Kidney epithelial cell (primary cell): ENCODE measurements around the gene ABHD12. TPM values are rescaled to one million over a fixed set of nuclear protein-coding genes. Genes with fewer than 3 reads are reported as not detected.

Source experiments
- DNase-seq: peaks from one replicate; pipeline ENCODE4 v3.0.0-alpha.2; 2010; ENCODE audit warnings: low read depth
- H3K27me3 ChIP-seq: 2 replicates; pipeline ENCODE4 v1.6.0; 2011; ENCODE audit warnings: low read length; ENCODE audit not compliant: control insufficient read depth, insufficient read depth
- H3K36me3 ChIP-seq: 2 replicates; pipeline ENCODE4 v1.5.1; 2011; ENCODE audit warnings: low read length; ENCODE audit not compliant: control insufficient read depth, insufficient read depth
- H3K4me3 ChIP-seq: 2 replicates; pipeline ENCODE4 v1.5.1; 2011; ENCODE audit warnings: low read depth, mild to moderate bottlenecking, control low read depth, low read length
- CTCF ChIP-seq: IDR thresholded peaks from 2 replicates; pipeline ENCODE4 v1.5.1; 2011; ENCODE audit warnings: mild to moderate bottlenecking, moderate library complexity, low read length, control low read depth, inconsistent platforms; ENCODE audit not compliant: insufficient read depth, poor library complexity, severe bottlenecking
- total RNA-seq: library from RNA; depleted of rRNA; stranded (reverse); fragments of >200 nt; gene quantifications from 2 replicates; pipeline ENCODE4 v1.2.3, GENCODE V29; 2015

The ABHD12 gene
- total RNA-seq, 1 donor from 2014 or later = 75.1 TPM

DNA sequence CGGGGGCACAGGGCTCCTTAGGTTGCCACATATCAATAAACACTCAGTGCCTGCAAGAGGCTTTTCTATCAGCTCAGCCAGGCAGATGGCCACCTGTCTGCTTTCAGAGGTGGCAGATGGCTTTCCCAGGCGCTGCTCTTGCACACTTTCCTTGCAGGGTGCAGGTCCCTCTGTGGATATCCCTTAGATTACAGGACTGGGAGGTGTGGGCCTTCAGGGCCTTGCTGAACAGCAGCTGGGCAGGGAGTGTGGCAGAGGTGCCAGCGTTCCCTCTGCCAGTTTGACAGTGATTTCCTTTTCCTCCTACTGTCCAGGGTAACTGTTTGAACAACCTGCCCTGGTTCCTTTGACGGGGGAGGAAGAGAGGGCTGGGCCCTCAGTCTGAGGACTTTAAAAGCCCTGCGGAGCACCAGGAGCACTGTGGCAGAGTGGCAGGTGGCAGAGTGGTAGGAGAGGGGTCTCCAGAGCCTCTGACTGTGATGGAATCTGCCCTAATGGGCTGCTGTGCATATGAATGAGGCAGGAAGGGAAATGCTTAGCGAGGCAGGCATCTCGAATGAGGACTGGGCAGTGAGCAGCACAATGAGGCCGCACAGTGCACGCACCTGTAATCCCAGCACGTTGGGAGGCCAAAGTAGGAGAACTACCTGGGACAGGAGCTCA is 34.2 kb downstream of the ABHD12 start:
- DNase-seq = no peak
- Histone ChIP-seq H3K36me3 (no peaks in the 10 kb centered on the region), H3K4me3 (no peak overlapping the region), H3K27me3 (no peaks in the 10 kb centered on the region)
- no peak for TF ChIP-seq CTCF

DNA sequence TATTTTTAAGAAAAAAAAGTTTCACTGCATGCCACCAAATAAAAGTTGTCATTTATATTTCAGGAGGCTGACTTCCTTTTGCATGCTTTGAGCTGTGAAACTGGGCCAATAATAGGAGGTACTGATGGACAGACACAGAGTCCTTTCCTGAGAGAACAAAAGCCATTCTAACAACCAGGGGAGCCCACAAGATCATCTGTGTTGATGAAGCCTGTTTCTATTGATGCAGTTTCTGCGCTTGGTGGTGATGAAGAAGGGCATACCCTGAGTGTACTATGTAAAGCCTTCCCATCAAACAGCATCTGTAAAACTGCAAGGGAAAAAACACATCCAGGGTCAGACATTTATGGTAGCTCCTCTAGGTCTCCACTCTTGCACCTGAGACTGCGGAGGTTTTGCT is 34.8 kb downstream of the ABHD12 start:
- no peak for DNase-seq
- TF ChIP-seq CTCF = no peak
- Histone ChIP-seq H3K27me3 (no peaks in the 10 kb centered on the region), H3K4me3 (no peak overlapping the region), H3K36me3 (no peaks in the 10 kb centered on the region)

GRCh38 chr20:25355011-25355595 is 35.5 kb downstream of the ABHD12 start:
- Histone ChIP-seq H3K36me3 (no peaks in the 10 kb centered on the region), H3K27me3 (no peaks in the 10 kb centered on the region), H3K4me3 (no peak overlapping the region)
- DNase-seq = no peak
- no peak for TF ChIP-seq CTCF

DNA sequence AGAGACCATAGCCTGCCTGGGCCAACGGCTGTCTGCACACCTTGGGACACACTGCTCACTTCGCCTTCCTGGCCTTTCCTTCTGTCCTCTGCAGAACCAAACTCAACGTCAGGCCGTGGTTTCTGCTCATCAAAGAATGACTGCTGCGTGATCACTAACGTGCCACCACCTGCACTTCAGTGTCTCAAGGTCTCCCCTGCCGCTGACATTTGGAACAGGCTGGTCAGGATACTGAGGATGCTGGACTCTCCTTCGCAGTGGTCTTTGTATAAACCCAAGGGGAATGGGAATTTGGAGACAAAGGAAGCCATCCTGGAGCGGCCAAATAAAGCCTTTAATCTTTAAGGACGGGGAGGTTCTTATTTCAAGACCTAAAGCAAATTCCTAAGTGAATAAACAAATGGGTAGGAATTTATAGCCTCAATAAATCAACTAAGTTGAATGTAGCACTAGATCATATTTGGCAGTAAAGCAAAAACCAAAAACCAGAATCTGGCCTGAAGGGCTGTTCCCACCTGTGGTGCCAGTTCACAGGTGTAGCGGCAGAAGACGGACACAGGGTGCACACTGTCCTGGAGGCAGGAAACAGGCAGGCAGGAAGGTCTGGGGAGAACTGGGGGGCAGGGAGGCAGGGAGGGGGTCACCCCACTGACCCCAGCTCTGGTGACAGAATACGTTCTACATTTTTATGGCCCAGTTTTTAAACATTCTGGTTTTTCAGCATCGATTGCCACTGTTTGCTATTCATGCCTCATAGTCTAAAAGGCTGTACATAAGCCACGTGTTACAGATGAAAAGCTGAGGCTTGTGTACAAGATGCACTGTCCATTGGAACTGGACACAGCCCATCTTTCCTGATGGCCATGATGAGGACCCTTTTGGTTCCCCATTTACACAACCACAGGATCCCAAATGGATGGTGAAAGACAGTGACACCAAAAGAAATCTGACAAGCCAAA is 36.6 kb downstream of the ABHD12 start:
- Histone ChIP-seq H3K27me3 (no peaks in the 10 kb centered on the region), H3K36me3 (no peaks in the 10 kb centered on the region), H3K4me3 (no peak overlapping the region)
- DNase-seq = no peak
- TF ChIP-seq CTCF = no peak

DNA sequence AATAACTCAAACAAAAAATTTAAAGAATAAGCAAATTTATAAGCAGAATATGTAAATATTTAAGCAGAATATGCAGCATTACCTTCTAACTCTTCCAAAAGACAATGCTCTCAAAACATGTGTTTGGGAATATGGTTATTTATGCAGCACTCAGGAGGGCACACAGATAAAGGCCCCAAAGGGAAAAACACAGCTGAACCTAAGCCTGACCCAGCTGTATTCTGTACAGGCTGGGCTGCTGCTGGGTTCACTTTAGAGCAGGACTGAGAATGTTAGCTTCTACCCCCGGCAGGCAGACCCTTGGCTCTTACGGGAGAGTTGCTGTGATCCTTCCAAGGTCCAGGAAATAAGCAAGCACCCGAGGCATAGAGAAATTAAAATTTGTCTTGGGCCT is 37.3 kb downstream of the ABHD12 start:
- no peaks in the 10 kb centered on the region for H3K27me3 ChIP-seq
- no peak for DNase-seq
- no peaks in the 10 kb centered on the region for H3K36me3 ChIP-seq
- TF ChIP-seq CTCF = no peak
- H3K4me3 ChIP-seq = no peak overlapping the region
